SU-DHL-6 (cell line): ENCODE results near the gene SMC4.

ENCODE experiments used
- H2AFZ ChIP-seq: fragments of 200-600 bp; sonication (generic); 2 replicates; pipeline ENCODE4 v1.6.1; 2014; ENCODE audit warnings: low read depth, mild to moderate bottlenecking, moderate library complexity, mixed read lengths, antibody characterized with exemption, low read length; ENCODE audit not compliant: severe bottlenecking
- H3F3A ChIP-seq: fragments of 200-600 bp; shearing (Covaris generic); 2 replicates; pipeline ENCODE4 v1.6.0; 2016; ENCODE audit warnings: antibody characterized with exemption, mild to moderate bottlenecking; ENCODE audit not compliant: insufficient read depth
- H3K27ac ChIP-seq: fragments of 200-600 bp; sonication (generic); 2 replicates; pipeline ENCODE4 v1.5.1; 2016; ENCODE audit warnings: low read depth, mild to moderate bottlenecking, low read length, moderate library complexity, mixed read lengths
- H3K27me3 ChIP-seq: fragments of 200-600 bp; sonication (generic), shearing (Covaris generic); 2 replicates; pipeline ENCODE4 v1.6.0; 2014; ENCODE audit warnings: mild to moderate bottlenecking, low read length
- H3K36me3 ChIP-seq: fragments of 200-600 bp; sonication (generic); 2 replicates; pipeline ENCODE4 v1.6.1; 2014; ENCODE audit warnings: mild to moderate bottlenecking, low read length, mixed read lengths
- H3K4me2 ChIP-seq: fragments of 300-600, 200-600 bp; shearing (Covaris generic), sonication (generic); 2 replicates; pipeline ENCODE4 v1.6.0; 2014; ENCODE audit warnings: low read length, low read depth, mild to moderate bottlenecking; ENCODE audit not compliant: poor library complexity, severe bottlenecking
- H3K4me3 ChIP-seq: fragments of 200-600 bp; sonication (generic); 2 replicates; pipeline ENCODE4 v1.5.1; 2014; ENCODE audit warnings: antibody characterized with exemption, low read length, mild to moderate bottlenecking, mixed read lengths; ENCODE audit not compliant: insufficient read depth, poor library complexity, severe bottlenecking
- H3K79me2 ChIP-seq: fragments of 200-600 bp; sonication (generic); 2 replicates; pipeline ENCODE4 v1.6.1; 2014; ENCODE audit warnings: mild to moderate bottlenecking, low read length, moderate library complexity; ENCODE audit not compliant: insufficient read depth
- H3K9ac ChIP-seq: fragments of 200-600 bp; sonication (generic); 2 replicates; pipeline ENCODE4 v1.7.0; 2014; ENCODE audit warnings: mild to moderate bottlenecking, low read length
- H3K9me2 ChIP-seq: fragments of 200-600 bp; sonication (generic); replicated peaks from 2 replicates; pipeline ENCODE4 v1.6.1; 2014; ENCODE audit warnings: low read length; ENCODE audit not compliant: insufficient read depth
- H3K9me3 ChIP-seq: fragments of 200-600 bp; sonication (generic); 2 replicates; pipeline ENCODE4 v1.6.1; 2014; ENCODE audit warnings: low read length, mixed read lengths; ENCODE audit not compliant: insufficient read depth
- H4K20me1 ChIP-seq: fragments of 200-600 bp; sonication (generic); 2 replicates; pipeline ENCODE4 v1.6.1; 2014; ENCODE audit warnings: low read depth, mild to moderate bottlenecking, antibody characterized with exemption, low read length, moderate library complexity, mixed read lengths
- EZH2phosphoT487 ChIP-seq: fragments of 200-600 bp; sonication (generic), shearing (Covaris generic); conservative IDR thresholded peaks from 2 replicates; pipeline ENCODE4 v1.6.1; 2018; ENCODE audit warnings: mild to moderate bottlenecking, antibody characterized with exemption, low read length, moderate library complexity, mixed read lengths
- TF ChIP-seq, protein P1 (sequence below): fragments of 200-600 bp; sonication (generic); IDR thresholded peaks from one replicate; pipeline ENCODE4 v1.5.1; 2017; ENCODE audit warnings: antibody characterized with exemption, mild to moderate bottlenecking, low read length, moderate library complexity; ENCODE audit not compliant: insufficient read depth, poor library complexity, severe bottlenecking

SMC4 gene

DNA sequence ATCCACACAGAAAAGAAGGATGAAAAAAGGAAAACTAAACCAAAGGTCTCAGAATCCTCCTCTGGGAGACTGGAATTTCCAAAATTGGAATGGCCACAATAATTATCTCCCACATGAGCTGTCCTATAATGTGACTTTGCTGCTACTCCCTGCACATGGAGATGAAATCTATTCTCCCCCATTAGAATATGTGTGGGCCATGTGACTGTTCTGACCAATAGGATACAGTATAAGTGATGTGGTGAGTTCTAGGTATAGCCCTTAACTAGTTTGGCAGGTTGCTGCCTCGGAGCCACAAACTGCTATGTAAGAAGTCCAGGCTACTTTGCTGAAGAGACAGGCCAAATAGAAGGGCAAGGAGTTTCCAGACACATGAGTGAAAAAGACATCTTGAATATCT lies 45.0 kb downstream of the SMC4 start:
- H3K9me2 ChIP-seq: no peaks in the 10 kb centered on the region
- no peak overlapping the region for H3K9ac ChIP-seq
- no peak overlapping the region for H2AFZ ChIP-seq
- H3K36me3 ChIP-seq: peaks cover 45% of the 10 kb centered on the region
- no peak for TF ChIP-seq EZH2phosphoT487
- TF ChIP-seq, protein P1, sequence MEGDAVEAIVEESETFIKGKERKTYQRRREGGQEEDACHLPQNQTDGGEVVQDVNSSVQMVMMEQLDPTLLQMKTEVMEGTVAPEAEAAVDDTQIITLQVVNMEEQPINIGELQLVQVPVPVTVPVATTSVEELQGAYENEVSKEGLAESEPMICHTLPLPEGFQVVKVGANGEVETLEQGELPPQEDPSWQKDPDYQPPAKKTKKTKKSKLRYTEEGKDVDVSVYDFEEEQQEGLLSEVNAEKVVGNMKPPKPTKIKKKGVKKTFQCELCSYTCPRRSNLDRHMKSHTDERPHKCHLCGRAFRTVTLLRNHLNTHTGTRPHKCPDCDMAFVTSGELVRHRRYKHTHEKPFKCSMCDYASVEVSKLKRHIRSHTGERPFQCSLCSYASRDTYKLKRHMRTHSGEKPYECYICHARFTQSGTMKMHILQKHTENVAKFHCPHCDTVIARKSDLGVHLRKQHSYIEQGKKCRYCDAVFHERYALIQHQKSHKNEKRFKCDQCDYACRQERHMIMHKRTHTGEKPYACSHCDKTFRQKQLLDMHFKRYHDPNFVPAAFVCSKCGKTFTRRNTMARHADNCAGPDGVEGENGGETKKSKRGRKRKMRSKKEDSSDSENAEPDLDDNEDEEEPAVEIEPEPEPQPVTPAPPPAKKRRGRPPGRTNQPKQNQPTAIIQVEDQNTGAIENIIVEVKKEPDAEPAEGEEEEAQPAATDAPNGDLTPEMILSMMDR: no peak
- no peaks in the 10 kb centered on the region for H3K27me3 ChIP-seq
- H3K9me3 ChIP-seq: no peaks in the 10 kb centered on the region
- peaks cover 3% of the 10 kb centered on the region; the same call in 1 of the 2 replicates for H4K20me1 ChIP-seq
- peaks cover 35% of the 10 kb centered on the region for H3F3A ChIP-seq
- H3K27ac ChIP-seq: 0 out of 2 replicates have a peak overlapping the region, but pooled peaks have one; percentile 11
- H3K79me2 ChIP-seq: peaks cover 100% of the 10 kb centered on the region
- H3K4me3 ChIP-seq: no peak overlapping the region
- H3K4me2 ChIP-seq: peak overlapping the region; percentile 7

DNA sequence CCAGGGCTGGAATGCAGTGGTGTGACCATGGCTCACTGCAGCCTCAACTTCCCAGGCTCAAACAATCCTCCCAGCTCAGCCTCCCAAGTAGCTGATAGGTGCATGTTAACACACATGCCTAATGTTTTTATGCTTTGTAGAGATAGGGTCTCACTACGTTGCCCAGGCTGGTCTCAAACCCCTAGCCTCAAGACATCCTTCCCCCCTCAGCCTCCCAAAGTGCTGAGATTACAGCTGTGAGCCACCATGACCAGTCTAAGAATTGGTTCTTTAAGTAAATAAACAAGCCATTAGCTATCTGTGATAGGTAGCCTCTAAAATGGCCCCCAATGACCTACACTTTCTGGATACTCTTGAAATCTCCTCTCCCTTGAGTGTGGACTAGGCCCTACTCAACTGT lies 46.4 kb downstream of the SMC4 start:
- Histone ChIP-seq H3K36me3 (peaks cover 41% of the 10 kb centered on the region), H3K27ac (no peak overlapping the region), H3K27me3 (no peaks in the 10 kb centered on the region), H2AFZ (no peak overlapping the region), H3K9me3 (no peaks in the 10 kb centered on the region), H3K4me2 (peak overlapping the region; percentile 100), H3K4me3 (no peak overlapping the region), H4K20me1 (no peaks in the 10 kb centered on the region; the same call in 1 of the 2 replicates), H3K9me2 (no peaks in the 10 kb centered on the region), H3K79me2 (peaks cover 86% of the 10 kb centered on the region), H3K9ac (no peak overlapping the region), H3F3A (peaks cover 30% of the 10 kb centered on the region)
- TF ChIP-seq, protein P1: no peak
- TF ChIP-seq EZH2phosphoT487: no peak

DNA sequence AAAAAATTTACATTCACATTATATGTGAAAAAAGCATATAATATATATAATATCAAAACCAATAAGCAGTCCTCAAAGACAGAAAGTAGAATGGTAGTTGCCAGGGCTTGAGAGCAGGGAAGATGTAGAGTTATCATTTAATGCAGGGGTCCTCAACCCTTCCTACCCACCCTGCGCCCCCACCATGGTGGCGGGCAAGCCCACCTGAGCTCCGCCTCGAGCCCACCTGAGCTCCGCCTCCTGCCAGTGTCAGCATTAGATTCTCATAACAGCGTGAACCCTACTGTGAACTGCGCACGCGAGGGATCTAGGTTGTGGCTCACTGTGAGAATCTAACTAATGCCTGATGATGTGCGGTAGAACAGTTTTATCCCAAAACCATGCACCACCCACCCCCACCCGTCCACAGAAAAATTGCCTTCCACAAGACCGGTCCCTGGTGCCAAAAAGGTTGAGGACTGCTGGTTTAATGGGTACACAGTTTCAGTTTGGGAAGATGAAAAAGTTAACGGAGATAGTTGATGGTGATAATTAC lies 47.1 kb downstream of the SMC4 start:
- Histone ChIP-seq H3K9me3 (no peaks in the 10 kb centered on the region), H3K27me3 (no peaks in the 10 kb centered on the region), H3K4me2 (peak overlapping the region; percentile 100), H3K27ac (no peak overlapping the region), H4K20me1 (no peaks in the 10 kb centered on the region; the same call in 1 of the 2 replicates), H3K9ac (no peak overlapping the region), H3K4me3 (no peak overlapping the region), H3K79me2 (peaks cover 79% of the 10 kb centered on the region), H3K36me3 (peaks cover 41% of the 10 kb centered on the region), H3K9me2 (no peaks in the 10 kb centered on the region), H2AFZ (no peak overlapping the region), H3F3A (peaks cover 27% of the 10 kb centered on the region)
- TF ChIP-seq, protein P1: no peak
- no peak for TF ChIP-seq EZH2phosphoT487
